HepG2 (cell line): Measurements from ENCODE around the gene SERTAD1. TPM values are rescaled to one million over a fixed set of nuclear protein-coding genes. Genes with fewer than 3 reads are reported as not detected.

Source experiments
- ARNT2 ChIP-seq: sonication (generic); formaldehyde crosslinking; IDR thresholded peaks from 2 replicates; pipeline ENCODE4 v1.8.0; 2022; ENCODE audit warnings: mild to moderate bottlenecking, low read depth, missing genetic modification reagents, moderate library complexity
- CENPX ChIP-seq: sonication (generic); formaldehyde crosslinking; IDR thresholded peaks from 2 replicates; pipeline ENCODE4 v1.9.0; 2021; ENCODE audit warnings: mild to moderate bottlenecking, missing genetic modification reagents, moderate library complexity
- FIP1L1 ChIP-seq: fragments of 200-400 bp; formaldehyde crosslinking; IDR thresholded peaks from 2 replicates; pipeline ENCODE4 v1.6.1; 2018; ENCODE audit warnings: low read depth, mild to moderate bottlenecking, low read length, moderate library complexity, borderline replicate concordance; ENCODE audit not compliant: insufficient read depth
- FOXO1 ChIP-seq: sonication (generic); formaldehyde crosslinking; IDR thresholded peaks from 2 replicates; pipeline ENCODE4 v1.4.0; 2020; ENCODE audit warnings: missing genetic modification reagents
- IRF2 ChIP-seq: IDR thresholded peaks from 2 replicates; pipeline ENCODE4 v1.6.1; 2018; ENCODE audit warnings: missing genetic modification reagents, missing compliant biosample characterization
- PPARG ChIP-seq: conservative IDR thresholded peaks from 2 replicates; pipeline ENCODE4 v1.6.1; 2016; ENCODE audit warnings: missing biosample characterization, missing genetic modification reagents
- RARG ChIP-seq: sonication (generic); formaldehyde crosslinking; IDR thresholded peaks from 2 replicates; pipeline ENCODE4 v1.4.0; 2020; ENCODE audit warnings: low read depth, mild to moderate bottlenecking, missing genetic modification reagents
- REL ChIP-seq: sonication (generic); formaldehyde crosslinking; conservative IDR thresholded peaks from 2 replicates; pipeline ENCODE4 v1.8.0; 2022; ENCODE audit warnings: mild to moderate bottlenecking, missing genetic modification reagents, moderate library complexity
- SIX1 ChIP-seq: sonication (generic); formaldehyde crosslinking; IDR thresholded peaks from 2 replicates; pipeline ENCODE4 v1.4.0; 2020; ENCODE audit warnings: missing genetic modification reagents, borderline replicate concordance
- SP2 ChIP-seq: sonication (generic); formaldehyde crosslinking; IDR thresholded peaks from 2 replicates; pipeline ENCODE4 v1.5.1; 2020; ENCODE audit warnings: mild to moderate bottlenecking, missing genetic modification reagents
- SP4 ChIP-seq: sonication (generic); formaldehyde crosslinking; IDR thresholded peaks from 2 replicates; pipeline ENCODE4 v1.8.1; 2023; ENCODE audit warnings: mild to moderate bottlenecking, missing genetic modification reagents
- TAF1 ChIP-seq: sonication (generic); formaldehyde crosslinking; IDR thresholded peaks from 2 replicates; pipeline ENCODE4 v1.4.0; 2020; ENCODE audit warnings: missing genetic modification reagents
- TGIF2 ChIP-seq: IDR thresholded peaks from 2 replicates; pipeline ENCODE4 v1.6.1; 2016; ENCODE audit warnings: control low read depth, missing compliant biosample characterization
- ZC3H4 ChIP-seq: sonication (generic); formaldehyde crosslinking; IDR thresholded peaks from 2 replicates; pipeline ENCODE4 v1.4.0; 2020; ENCODE audit warnings: missing genetic modification reagents, borderline replicate concordance
- ZMYM3 ChIP-seq: sonication (generic); formaldehyde crosslinking; IDR thresholded peaks from 2 replicates; pipeline ENCODE4 v1.5.1; 2020; ENCODE audit warnings: mild to moderate bottlenecking, missing genetic modification reagents
- ZNF205 ChIP-seq: IDR thresholded peaks from 2 replicates; pipeline ENCODE4 v1.6.1; 2018; ENCODE audit warnings: missing biosample characterization, missing genetic modification reagents
- ZNF737 ChIP-seq: sonication (generic); formaldehyde crosslinking; IDR thresholded peaks from 2 replicates; pipeline ENCODE4 v1.5.0; 2020; ENCODE audit warnings: missing genetic modification reagents, mild to moderate bottlenecking, borderline replicate concordance
- polyA plus RNA-seq, 8 experiments: library from polyadenylated mRNA; depleted of rRNA in 3 of 8; stranded (reverse) in 7 of 8; unstranded in 1 of 8; fragments of >200 nt; fragmentation: Illumina TruSeq in 4 of 8; extraction: Trizol in 4 of 8; gene quantifications; 2 replicates each; pipeline versions ENCODE4 v1.2.1 to v1.2.3, GENCODE V29; 2011 to 2016; ENCODE audit warnings: low read depth in 4 of 8, missing spikeins in 1 of 8, mixed read lengths in 1 of 8; ENCODE audit not compliant: insufficient read depth in 1 of 8
- total RNA-seq, 5 experiments: library from RNA; depleted of rRNA; stranded (reverse); fragments of >200 nt; fragmentation: Illumina TruSeq; extraction: Trizol; gene quantifications; 2 replicates each; pipeline ENCODE4 v1.2.3, GENCODE V29; 2016; ENCODE audit warnings: low read depth in 1 of 5
- TF ChIP-seq, protein P1 (sequence below): sonication (generic); formaldehyde crosslinking; IDR thresholded peaks from 2 replicates; pipeline ENCODE4 v1.5.0; 2020; ENCODE audit warnings: mild to moderate bottlenecking, missing genetic modification reagents
- TF ChIP-seq, protein P2 (sequence below): sonication (generic); formaldehyde crosslinking; IDR thresholded peaks from 2 replicates; pipeline ENCODE4 v1.8.0; 2022; ENCODE audit warnings: mild to moderate bottlenecking, missing genetic modification reagents, moderate library complexity
- TF ChIP-seq, protein P3 (sequence below): sonication (generic); formaldehyde crosslinking; IDR thresholded peaks from 2 replicates; pipeline ENCODE4 v1.4.0; 2020; ENCODE audit warnings: mild to moderate bottlenecking, missing genetic modification reagents
- TF ChIP-seq, protein P4 (sequence below): sonication (generic); formaldehyde crosslinking; IDR thresholded peaks from 2 replicates; pipeline ENCODE4 v1.4.0; 2020; ENCODE audit warnings: missing genetic modification reagents
- TF ChIP-seq, protein P5 (sequence below): sonication (generic); formaldehyde crosslinking; IDR thresholded peaks from 2 replicates; pipeline ENCODE4 v1.8.0; 2022; ENCODE audit warnings: missing genetic modification reagents, low read depth, mild to moderate bottlenecking, borderline replicate concordance

The SERTAD1 gene
- total and polyA plus RNA-seq, 2 of the 13 experiments (the other 11 are each of a cell fraction or from before 2014, with no cell fraction given): 4.3 to 4.5 TPM

DNA sequence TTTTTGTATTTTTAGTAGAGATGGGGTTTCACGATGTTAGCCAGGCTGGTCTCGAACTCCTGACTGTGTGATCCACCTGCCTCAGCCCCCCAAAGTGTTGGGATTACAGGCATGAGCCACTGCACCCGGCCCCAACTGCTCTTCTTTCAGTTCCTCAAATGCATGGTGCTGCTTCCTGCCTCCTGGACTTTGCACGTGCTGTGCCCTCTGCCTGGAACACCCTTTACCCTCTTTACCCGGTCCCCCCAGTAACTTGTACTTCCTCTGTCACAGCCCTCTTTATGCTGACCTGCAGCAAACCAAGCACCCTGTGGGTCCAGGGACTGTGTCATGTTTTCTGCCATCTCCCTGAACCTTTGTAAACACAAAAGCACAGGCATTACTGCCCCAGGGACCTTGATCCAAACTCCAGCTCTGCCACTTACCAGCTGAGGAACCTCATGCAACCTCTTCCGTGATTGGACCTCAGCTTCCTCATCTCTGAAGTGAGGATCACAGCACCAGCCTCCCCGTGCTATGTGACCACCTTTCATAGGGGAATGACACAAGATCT, 36.0 kb upstream of the SERTAD1 start (continued):
- TF ChIP-seq SP4 (CRISPR knock-in tag) (peak; percentile 48; the same call in 1 of the 2 replicates), ZC3H4 (CRISPR knock-in tag) (no peak), ZMYM3 (CRISPR knock-in tag) (peak; percentile 89; the same call in 1 of the 2 replicates), REL (CRISPR knock-in tag) (no peak), ZNF737 (CRISPR knock-in tag) (no peak), TGIF2 (CRISPR knock-in tag) (no peak), SIX1 (CRISPR knock-in tag) (no peak), SP2 (CRISPR knock-in tag) (no peak), IRF2 (CRISPR knock-in tag) (0 out of 2 replicates have a peak, but pooled peaks have one; percentile 10), FOXO1 (CRISPR knock-in tag) (peak; percentile 35; the same call in 1 of the 2 replicates), RARG (CRISPR knock-in tag) (no peak), PPARG (CRISPR knock-in tag) (peak; percentile 82), CENPX (CRISPR knock-in tag) (no peak), TAF1 (CRISPR knock-in tag) (no peak), ARNT2 (no peak), ZNF205 (CRISPR knock-in tag) (no peak), FIP1L1 (no peak)
- TF ChIP-seq, protein P1, sequence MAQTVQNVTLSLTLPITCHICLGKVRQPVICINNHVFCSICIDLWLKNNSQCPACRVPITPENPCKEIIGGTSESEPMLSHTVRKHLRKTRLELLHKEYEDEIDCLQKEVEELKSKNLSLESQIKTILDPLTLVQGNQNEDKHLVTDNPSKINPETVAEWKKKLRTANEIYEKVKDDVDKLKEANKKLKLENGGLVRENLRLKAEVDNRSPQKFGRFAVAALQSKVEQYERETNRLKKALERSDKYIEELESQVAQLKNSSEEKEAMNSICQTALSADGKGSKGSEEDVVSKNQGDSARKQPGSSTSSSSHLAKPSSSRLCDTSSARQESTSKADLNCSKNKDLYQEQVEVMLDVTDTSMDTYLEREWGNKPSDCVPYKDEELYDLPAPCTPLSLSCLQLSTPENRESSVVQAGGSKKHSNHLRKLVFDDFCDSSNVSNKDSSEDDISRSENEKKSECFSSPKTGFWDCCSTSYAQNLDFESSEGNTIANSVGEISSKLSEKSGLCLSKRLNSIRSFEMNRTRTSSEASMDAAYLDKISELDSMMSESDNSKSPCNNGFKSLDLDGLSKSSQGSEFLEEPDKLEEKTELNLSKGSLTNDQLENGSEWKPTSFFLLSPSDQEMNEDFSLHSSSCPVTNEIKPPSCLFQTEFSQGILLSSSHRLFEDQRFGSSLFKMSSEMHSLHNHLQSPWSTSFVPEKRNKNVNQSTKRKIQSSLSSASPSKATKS (CRISPR knock-in tag): no peak
- TF ChIP-seq, protein P2, sequence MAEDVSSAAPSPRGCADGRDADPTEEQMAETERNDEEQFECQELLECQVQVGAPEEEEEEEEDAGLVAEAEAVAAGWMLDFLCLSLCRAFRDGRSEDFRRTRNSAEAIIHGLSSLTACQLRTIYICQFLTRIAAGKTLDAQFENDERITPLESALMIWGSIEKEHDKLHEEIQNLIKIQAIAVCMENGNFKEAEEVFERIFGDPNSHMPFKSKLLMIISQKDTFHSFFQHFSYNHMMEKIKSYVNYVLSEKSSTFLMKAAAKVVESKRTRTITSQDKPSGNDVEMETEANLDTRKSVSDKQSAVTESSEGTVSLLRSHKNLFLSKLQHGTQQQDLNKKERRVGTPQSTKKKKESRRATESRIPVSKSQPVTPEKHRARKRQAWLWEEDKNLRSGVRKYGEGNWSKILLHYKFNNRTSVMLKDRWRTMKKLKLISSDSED (CRISPR knock-in tag): no peak
- TF ChIP-seq, protein P3, sequence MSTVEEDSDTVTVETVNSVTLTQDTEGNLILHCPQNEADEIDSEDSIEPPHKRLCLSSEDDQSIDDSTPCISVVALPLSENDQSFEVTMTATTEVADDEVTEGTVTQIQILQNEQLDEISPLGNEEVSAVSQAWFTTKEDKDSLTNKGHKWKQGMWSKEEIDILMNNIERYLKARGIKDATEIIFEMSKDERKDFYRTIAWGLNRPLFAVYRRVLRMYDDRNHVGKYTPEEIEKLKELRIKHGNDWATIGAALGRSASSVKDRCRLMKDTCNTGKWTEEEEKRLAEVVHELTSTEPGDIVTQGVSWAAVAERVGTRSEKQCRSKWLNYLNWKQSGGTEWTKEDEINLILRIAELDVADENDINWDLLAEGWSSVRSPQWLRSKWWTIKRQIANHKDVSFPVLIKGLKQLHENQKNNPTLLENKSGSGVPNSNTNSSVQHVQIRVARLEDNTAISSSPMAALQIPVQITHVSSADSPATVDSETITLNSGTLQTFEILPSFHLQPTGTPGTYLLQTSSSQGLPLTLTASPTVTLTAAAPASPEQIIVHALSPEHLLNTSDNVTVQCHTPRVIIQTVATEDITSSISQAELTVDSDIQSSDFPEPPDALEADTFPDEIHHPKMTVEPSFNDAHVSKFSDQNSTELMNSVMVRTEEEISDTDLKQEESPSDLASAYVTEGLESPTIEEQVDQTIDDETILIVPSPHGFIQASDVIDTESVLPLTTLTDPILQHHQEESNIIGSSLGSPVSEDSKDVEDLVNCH (CRISPR knock-in tag): no peak
- TF ChIP-seq, protein P4, sequence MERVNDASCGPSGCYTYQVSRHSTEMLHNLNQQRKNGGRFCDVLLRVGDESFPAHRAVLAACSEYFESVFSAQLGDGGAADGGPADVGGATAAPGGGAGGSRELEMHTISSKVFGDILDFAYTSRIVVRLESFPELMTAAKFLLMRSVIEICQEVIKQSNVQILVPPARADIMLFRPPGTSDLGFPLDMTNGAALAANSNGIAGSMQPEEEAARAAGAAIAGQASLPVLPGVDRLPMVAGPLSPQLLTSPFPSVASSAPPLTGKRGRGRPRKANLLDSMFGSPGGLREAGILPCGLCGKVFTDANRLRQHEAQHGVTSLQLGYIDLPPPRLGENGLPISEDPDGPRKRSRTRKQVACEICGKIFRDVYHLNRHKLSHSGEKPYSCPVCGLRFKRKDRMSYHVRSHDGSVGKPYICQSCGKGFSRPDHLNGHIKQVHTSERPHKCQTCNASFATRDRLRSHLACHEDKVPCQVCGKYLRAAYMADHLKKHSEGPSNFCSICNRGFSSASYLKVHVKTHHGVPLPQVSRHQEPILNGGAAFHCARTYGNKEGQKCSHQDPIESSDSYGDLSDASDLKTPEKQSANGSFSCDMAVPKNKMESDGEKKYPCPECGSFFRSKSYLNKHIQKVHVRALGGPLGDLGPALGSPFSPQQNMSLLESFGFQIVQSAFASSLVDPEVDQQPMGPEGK (CRISPR knock-in tag): 0 out of 2 replicates have a peak, but pooled peaks have one; percentile 18
- TF ChIP-seq, protein P5, sequence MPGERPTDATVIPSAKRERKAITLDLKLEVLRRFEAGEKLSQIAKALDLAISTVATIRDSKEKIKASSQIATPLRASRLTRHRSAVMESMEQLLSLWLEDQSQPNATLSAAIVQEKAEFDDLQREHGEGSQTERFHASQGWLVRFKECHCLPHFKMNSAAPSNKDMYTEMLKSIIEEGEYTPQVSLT (CRISPR knock-in tag): no peak
